Stimulated activated CD8-positive, alpha-beta memory T cell treated with anti-CD3 and anti-CD28 coated beads, Interleukin-7, amount 100 ng/mL, for 48 hours (primary cell): ENCODE results near the gene MYG1.
"Not testable (repeated sequence)": the region's sequence is repeated elsewhere in the genome, so short reads cannot be mapped to it uniquely, and the experiment has no call there.

ENCODE experiments used
- DNase-seq, 2 donors: peaks; one replicate each; pipeline ENCODE4 v3.0.0-alpha.2; 2020; ENCODE audit warnings: low read depth in 1 of 2; ENCODE audit errors: extremely low read depth in 1 of 2

Gene MYG1

DNA sequence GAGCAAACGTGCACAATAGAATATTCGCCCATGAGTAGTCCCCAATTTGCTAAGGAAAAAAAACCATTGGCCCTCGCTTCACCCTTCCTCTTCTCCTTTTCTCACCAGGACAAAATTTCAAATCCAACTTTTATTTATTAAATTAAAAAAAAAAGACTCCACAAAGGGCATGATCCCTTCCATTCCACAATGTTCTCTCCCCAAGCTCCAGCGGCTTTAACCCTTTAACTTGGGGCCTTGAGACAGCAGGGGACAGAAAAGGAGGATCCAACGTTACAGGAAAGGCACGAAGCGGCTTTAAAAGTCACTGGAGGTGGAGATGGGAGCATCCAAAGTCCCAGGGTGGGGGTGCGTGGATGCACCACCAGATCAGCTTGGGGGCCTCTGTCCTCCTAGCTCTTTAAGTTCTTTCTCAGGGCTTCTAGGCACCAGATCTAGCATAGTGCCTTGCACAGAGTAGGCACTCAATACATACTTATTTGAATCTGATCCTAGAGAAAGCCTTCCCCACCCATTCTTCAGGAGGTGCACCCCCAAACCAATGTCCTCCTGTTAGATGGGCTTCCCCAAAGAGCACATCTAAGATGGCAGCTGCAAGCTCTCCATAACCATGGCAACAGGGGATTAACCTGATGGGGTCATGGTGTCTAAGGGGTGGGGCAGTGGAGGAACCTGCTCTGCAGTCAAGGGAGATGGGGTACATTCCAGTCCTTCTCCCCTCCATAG, 27.1 kb downstream of the MYG1 start:
- no peak for DNase-seq

DNA sequence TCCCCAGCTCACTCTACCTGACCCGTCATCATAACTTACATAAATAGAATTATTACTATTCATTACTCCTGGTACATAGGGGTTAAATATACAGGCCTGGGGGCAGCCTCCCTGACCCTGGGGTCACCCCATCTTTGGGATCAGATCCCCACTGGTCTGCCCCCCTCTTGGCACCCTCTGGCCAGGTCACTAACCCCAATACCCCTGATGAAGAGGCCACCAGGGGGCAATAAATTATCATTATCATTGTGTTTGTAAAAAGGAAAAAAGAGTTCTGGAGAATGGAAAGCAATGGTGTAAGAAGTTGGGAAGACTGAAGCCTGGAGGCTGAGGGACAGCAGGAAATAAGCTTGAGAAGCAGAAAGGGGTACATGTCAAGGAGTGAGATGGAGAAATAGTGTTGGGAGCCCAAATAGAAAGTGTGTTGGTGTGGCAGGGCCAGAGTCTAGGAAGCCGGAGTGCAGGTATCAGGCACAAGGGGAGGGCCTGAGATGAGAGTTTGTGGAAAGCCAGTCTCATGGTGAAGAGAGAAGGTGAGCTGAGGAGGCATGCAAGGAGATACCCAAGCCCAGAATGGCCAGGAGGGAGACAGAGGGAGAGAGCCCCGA, 28.0 kb downstream of the MYG1 start:
- no peak for DNase-seq

DNA sequence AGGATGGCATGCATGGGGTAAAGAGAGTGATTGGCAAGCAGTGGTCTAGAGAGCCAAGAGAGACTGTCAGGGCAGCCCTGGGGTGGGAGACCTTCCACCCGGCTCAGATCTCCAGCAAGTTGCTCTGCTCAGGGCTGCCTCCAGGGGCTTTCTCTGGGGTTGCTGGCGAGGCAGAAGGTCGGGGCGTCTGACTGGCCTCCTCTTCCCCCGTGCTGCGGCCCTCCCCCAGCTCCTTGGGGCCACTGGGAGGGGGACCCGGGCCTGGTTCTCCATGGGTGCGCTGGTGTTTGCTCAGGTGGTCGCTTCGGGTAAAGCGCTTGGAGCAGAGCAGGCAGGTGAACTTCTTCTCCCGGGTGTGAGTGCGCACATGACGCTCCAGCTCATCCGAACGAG, 28.5 kb downstream of the MYG1 start:
- no peak for DNase-seq

DNA sequence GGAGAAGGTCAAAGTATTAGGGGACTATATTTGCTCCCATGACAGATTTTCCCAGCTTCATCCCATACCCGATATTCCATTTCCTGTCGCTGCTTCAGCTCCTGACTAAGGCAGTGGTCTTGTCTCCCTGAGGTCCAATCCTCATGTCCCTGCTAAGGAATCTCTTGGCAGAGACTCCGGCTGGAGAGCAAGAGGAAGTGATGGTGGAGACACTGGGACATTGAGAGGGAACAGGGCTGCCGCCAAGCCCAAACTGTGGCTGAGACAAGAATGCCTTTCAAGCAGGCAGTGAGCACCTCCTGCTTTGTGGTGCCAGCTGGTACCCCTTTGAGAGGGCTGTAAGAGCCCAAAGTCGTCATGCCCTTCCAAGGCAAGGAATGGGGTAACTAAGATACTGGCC, 31.2 kb downstream of the MYG1 start:
- DNase-seq = no peak

DNA sequence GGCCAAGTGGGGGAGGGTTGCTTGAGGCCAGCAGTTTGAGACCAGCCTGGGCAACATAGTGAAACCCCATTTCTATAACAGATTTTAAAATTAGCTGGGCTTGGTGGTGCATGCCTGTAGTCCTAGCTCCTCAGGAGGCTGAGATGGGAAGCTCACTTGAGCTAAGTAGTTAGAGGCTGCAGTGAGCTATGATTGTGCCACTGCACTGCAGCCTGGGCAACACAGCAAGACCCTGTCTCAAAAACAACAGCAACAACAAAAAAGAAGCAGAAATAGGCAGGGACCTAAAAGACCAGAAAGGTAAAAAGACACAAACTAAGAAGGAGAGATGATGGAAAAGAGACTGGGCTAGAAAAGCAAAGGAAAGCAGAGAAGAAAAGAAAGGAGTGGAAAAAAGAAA, 32.8 kb downstream of the MYG1 start:
- not testable (repeated sequence) for DNase-seq

DNA sequence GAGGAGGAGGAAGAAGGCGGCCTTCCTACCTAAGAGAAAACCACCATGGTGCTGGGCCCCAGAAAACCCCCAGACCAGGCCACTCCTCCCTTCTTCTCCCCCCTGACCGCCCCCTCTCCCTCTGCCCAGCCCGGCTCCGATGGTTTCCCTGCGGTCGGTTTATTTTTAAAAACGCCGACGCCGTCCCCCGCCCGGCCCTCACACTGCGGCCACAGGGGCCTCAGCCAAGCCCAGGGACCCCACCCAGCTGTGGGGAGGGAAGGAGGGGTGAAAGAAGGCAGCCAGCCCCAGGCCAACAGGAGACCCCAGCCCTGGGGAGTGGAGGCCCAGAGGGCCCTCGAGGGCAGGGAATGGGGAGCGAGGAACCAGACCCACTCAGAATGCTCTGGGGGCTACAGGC, 33.2 kb downstream of the MYG1 start:
- DNase-seq = no peak

DNA sequence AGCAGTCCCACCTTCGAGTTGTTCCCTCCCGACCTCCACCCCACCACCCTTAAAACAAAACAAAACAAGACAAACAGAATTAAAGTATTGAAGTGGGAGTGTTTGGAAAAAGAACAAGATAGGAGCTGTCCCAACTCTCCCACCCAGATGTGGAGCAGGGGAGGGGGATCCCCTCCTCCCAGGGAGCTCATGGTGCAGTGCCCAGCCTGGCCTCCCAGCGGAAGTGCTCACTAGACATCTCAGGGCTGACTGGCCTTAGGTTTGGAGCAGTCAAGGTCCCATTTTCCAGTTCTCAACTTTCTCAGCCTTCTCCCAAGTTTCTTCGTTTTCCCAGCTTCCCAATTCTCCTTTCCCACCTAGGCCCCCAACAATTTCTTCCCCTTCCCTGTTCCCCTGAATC, 33.8 kb downstream of the MYG1 start:
- no peak for DNase-seq

DNA sequence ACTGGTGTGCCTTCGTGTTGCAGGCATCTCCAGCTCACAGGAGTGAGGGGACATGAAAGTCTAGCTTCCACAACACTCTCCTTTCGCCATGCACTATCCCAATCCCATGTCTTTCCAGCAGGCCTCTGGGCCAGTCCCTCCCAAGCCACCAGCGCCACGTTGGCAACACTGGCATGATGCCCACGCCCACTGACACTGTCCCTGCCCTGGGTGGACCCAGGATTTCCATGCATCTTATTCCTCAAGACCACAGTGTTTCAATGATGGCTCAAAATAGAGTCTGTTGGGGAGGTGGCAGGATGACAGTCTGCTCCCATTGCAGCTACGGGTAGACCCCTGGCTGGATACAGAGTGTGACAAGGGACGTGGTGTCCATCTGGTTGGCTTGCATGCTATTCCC, 34.4 kb downstream of the MYG1 start:
- no peak for DNase-seq

DNA sequence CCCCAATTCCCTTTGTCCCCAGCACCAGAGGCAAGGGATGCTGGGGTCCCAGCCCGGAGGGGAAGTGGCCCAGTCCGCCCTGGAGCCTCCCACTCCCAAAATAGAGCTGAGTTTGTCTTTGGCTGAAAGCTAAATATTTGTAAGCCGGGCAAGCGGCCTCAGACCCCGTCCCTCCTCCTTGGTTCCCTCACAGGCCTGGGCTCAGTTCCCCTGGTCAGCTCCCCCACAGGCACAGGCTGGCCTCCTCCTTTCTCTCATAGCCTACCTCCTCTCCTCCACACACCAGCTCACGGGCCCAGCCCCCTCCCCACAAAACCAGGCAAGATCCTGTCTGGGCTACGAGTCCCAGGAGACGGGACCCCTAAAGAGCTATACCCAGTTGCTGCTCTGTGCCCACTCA, 35.3 kb downstream of the MYG1 start:
- no peak for DNase-seq

DNA sequence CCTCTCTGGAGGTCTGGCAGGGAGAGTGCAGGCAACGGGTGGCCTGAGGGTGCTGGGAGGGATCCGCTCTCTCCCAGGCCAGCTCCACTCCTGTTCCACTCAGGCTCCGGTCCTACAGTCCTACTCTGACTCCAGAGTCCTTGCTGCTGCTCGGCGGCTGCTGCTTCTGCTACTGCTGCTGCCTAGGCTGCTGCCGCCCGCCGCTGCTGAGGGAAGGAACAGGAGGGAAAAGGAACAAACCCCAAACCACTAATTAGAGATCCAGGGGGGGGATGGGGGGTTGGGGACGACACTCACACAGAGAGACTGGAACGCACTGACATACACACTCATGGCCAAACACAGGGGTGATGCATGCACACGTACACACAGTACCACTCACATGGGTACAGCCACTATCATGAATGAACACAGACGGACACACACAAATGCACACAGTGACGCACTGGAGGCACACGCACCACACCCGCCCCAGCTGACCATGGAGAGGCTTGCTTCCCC, 36.7 kb downstream of the MYG1 start, which contains the start of gene SP7:
Gene SP7, minus strand, starts transcription at position 174 of the 501 bp plus-strand sequence. CDS start 708 bp downstream, outside the sequence.
- no peak for DNase-seq

DNA sequence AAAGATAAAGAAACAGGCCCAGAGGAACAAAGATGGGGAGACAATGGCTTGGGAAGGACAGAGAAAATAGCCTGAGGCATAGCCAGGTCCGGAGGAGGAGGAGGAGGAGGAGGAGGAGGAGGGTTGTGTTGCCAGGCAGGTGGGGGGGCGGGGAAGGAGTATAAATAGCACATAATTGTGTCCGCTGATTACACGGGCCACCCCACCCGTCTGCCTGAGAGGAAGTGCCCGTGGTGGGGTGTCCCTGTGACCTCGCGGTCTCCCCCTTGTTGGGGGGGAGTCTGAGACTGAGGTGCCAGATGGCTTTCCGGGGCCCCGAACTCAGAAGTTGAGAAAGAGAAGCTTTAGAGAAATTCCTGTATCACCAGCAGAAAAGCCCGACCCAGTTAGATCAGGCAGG, 38.5 kb downstream of the MYG1 start:
- DNase-seq = no peak

DNA sequence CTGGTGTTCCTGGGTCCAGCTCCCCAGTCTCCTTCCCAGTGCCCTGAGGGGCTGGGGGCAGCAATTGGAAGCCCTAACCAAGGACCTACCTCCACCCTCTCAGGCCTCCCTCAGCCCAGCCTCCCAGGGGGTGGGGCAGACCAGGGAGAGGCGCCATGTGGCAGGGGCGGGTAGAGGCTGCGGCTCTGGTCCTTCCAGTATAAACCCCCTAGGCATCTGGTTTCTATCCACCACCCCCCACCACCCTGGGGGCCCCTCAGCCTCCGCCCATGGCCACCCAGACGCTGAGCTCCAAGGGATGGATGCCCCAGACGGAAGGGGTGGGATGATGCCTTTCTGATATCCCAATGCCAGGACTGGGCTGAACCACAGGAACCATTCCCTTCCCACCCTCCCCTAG, 39.4 kb downstream of the MYG1 start:
- no peak for DNase-seq

DNA sequence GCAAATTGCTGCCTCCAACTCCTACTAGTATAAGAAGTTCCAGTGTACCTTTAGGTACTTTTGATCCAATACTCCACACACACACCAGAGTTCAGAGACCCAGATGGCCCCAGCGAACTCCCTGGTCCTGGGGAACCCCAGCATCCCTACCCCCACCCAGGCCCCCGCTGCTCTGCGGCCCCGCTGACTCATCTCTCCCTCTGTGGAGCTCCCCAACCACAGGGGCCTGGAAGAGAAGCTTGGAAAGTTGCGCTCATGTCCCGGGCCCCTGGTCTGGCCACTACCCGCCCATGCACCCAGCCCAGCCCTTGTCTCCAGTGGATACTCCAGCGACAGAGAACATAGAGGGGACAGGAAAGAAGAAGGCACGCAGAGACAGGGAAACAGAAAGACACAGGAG, 40.9 kb downstream of the MYG1 start:
- no peak for DNase-seq

DNA sequence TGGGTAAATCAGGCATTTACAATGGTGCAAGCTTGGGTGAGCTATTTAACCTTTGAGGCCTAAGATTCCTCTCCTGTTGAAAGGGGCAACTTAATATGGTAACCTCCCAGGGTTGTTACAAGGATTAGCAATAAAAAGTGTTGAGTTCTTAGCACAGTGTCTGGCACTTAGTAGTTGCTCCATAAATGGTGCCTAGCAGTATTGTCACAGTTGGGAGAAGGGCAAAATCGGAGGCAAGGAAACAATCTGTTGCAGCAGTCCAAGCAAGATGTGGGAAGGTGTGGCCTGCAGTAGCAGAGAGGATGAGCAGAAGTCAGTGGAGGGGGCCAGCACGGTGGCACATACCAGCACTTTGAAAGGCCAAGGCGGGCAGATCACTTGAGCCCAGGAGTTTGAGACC, 44.0 kb downstream of the MYG1 start:
- DNase-seq = no peak

DNA sequence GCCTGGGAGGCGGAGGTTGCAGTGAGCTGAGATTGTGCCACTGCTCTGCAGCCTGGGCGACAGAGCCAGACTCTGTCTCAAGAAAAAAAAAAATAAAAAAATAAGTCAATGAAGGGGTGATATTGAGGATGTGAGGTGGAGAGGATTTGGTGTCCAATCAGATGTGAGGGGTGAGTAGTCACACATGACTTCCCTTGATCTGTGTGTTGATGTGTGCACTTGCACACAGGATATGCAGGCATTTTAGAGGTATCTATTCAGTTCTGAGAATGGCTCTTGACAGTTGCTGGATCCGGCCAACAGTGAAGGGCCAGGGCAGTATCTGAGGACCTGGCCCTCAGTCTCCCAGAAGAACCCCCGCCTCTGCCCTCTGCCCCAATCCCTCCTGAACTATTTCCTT, 44.5 kb downstream of the MYG1 start:
- no peak for DNase-seq

DNA sequence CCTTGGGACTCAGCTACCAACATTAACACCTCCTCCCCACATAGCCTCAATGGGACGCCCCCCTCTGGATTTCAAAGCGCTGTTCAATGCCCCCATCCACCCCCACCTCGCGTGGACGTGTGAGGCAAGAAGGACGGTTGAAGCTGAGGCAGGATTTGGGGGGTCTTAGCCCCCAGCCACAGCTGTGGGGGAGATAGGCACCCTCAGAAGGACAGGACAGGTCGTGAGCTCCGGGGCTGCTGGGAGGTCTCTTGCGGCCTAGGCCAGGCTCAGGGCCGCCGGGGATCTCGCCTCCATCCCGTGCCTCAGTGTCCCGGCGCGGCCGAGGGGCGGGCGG, 45.0 kb downstream of the MYG1 start:
- no peak for DNase-seq

DNA sequence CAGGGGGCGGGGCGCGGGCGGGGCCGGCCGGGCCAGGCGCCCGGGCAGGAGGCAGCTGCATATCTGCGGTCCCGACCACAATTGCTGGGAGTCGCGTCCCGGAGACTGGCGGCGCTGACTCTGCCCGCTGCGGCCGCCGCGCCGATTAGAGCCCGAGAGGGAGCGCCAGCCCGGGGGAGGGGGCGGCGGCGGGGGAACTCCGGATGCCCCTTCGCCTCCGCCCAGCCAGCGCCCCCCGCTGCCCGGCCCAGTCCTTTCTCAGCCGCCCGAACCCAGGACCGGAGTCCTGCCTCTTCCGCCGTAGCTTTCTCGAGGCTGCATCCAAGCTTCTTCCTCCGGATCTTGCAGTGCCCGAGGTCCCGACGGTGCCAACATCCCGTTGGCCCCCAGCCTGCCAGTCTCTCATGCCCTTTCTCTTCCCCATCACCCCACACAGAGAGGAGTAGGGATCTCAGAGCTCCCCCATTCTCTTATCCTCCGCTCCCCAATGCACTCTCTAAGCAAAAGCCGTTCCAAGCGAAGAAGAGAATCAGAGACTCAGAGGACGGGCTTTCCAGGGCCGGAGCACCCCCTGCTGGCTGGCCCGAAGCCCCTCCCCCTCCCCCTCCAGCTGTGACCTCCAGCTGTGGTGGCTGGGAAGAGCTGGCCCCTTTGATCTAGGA, 45.5 kb downstream of the MYG1 start:
- peak; percentile 49 to 66 for DNase-seq

DNA sequence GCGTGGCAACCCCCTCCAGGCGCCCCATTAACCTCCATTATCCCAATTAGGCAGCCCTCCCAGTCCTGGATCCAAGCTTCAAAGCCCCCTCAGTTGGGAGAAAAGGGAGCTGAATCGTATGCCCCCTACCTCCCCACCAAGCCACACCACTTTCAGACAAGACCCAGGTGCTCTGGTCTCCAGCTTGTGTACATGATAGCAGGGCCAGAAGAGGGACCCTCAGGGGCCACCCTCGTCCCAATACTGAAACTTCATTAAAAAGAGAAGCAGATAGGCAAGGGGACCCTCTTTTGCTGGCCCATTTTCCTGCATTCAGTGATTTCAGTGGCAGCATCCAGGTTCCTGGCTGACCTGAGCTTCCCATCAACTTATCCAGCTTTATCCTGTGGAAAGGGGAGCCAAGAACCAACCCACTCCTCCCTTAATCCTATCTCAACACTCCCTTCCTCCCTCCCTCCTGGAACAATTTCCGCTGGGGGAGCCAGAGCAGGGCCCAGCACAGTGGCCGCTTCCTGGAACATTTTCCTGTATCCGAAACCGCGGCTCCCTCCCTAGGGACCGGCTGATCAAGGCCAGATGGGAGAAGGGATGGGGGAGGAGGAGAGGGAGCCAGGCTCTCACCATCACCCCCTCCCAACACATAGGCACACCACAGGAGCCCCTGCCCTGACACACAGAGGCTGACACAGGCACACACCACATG, 46.1 kb downstream of the MYG1 start:
- no peak for DNase-seq

DNA sequence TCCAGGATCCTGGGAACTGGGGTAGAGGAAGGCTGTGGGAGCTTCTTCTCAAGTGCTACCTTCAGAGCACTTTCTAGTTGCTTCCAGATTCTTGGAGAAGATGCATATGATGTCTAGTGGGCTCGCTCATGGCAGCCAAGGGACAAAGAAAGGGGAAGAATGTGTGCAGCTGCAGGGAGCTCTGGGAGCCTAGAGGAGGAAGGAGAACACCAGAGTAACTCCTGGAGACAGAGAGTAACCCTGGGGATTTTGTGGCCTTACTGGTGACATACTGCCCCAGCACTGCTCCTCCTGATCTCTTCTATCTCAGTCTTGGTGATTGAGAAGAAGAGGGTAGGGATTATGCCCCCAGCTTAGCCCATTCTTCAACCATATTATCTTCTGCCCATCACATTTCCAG, 47.0 kb downstream of the MYG1 start:
- DNase-seq = no peak

DNA sequence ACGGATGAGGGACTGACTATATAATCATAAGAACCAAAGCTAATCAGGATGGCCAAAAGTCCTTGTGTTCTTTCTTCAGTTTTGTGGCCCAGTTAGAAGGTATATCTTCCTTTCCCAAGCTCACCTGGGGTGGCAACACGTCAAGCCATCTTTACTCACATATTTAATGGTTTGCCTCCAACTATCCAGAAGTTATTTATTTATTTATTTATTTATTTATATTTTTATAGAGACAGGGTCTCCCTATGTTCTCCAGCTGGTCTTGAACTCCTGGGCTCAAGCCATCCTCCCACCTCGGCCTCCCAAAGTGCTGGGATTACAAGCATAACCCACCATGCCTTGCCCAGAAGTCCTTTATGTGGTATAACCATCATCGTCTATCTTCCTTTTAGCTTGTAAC, 48.4 kb downstream of the MYG1 start:
- no peak for DNase-seq
